HepG2 (cell line): Measurements from ENCODE around the gene PCDHGA5. TPM values are rescaled to one million over a fixed set of nuclear protein-coding genes. Genes with fewer than 3 reads are reported as not detected.
A peak's percentile ranks its signal among the peaks of the same experiment; 100 is the strongest.

Source experiments
- ATAC-seq: fragments of 200-7000 bp; cut with Tn5 transposase; 3 replicates; pipeline ENCODE4 v1.9.1; 2020; ENCODE audit warnings: mild to moderate bottlenecking, moderate library complexity
- BruUV-seq: library from RNA; stranded (reverse); fragments of 400-500 nt; replicated peaks from 2 replicates; lab custom pipeline; 2021; lab: Mats Ljungman, UMichigan
- CTCF ChIA-PET: fragments of 300-600 bp; formaldehyde crosslinking; extraction: SDS; loops from one replicate; lab custom pipeline; 2021; ENCODE audit warnings: low total read pairs, inconsistent platforms, low intra/inter-chr PET ratio; lab: Yijun Ruan, JAX
- POLR2A ChIA-PET: fragments of 350-600 bp; sonication (Branson Sonifier 250); formaldehyde crosslinking; loops from one replicate; lab custom pipeline; 2020; ENCODE audit warnings: antibody characterized with exemption, inconsistent platforms; lab: Yijun Ruan, JAX
- DNase-seq: peaks from one replicate; pipeline ENCODE4 v3.0.0-alpha.2; 2015; ENCODE audit warnings: low spot score
- FAIRE-seq: peaks from 3 replicates; lab custom pipeline; 2011; peaks lifted over from hg19 to GRCh38; lab: Jason Lieb, UNC
- H2AFZ ChIP-seq: one replicate; pipeline ENCODE4 v1.6.1; 2011; ENCODE audit warnings: low read length, inconsistent platforms
- H3K27ac ChIP-seq: fragments of 300-600 bp; 3 replicates; pipeline ENCODE4 v1.8.0; 2011; ENCODE audit warnings: mixed run types, mild to moderate bottlenecking, mixed read lengths, low read length, inconsistent platforms; ENCODE audit not compliant: insufficient read depth; ENCODE audit errors: extremely low read length
- H3K27me3 ChIP-seq, 2 experiments: fragments of 200-600 bp in 1 of 2; 2 replicates in 1 of 2; 3 replicates in 1 of 2; pipeline versions ENCODE4 v1.6.0 to v1.8.0; 2011; ENCODE audit warnings: low read length in 2 of 2, mild to moderate bottlenecking in 2 of 2, moderate library complexity in 2 of 2, inconsistent platforms in 1 of 2; ENCODE audit not compliant: insufficient read depth in 2 of 2, control insufficient read depth in 1 of 2
- H3K36me3 ChIP-seq, 2 experiments: fragments of 200-600 bp in 1 of 2; replicated peaks in 1 of 2; 2 replicates in 1 of 2; 3 replicates in 1 of 2; pipeline versions ENCODE4 v1.5.1 to v1.8.0; 2011; ENCODE audit warnings: low read length in 2 of 2, inconsistent platforms in 1 of 2; ENCODE audit not compliant: insufficient read depth in 2 of 2, control insufficient read depth in 1 of 2
- H3K4me1 ChIP-seq: 2 replicates; pipeline ENCODE4 v1.5.1; 2012; ENCODE audit warnings: low read length, inconsistent platforms; ENCODE audit not compliant: insufficient read depth
- H3K4me2 ChIP-seq: 2 replicates; pipeline ENCODE4 v1.6.0; 2011; ENCODE audit warnings: low read depth, low read length, inconsistent platforms
- H3K4me3 ChIP-seq, 3 experiments: fragments of 200-600 bp in 1 of 3; sonication (generic), shearing (Covaris generic) in 1 of 3; replicated peaks in 1 of 3; 2 replicates each; pipeline ENCODE4 v1.5.1; 2011 to 2016; ENCODE audit warnings: low read length in 3 of 3, inconsistent platforms in 2 of 3, low read depth in 2 of 3, mild to moderate bottlenecking in 2 of 3, control low read depth in 1 of 3, mixed read lengths in 1 of 3; ENCODE audit not compliant: insufficient read depth in 1 of 3
- H3K79me2 ChIP-seq: one replicate; pipeline ENCODE4 v1.6.1; 2011; ENCODE audit warnings: low read length, inconsistent platforms; ENCODE audit not compliant: insufficient read depth
- H3K9ac ChIP-seq: 2 replicates; pipeline ENCODE4 v1.6.0; 2011; ENCODE audit warnings: mild to moderate bottlenecking, low read depth, low read length, inconsistent platforms; ENCODE audit not compliant: insufficient read depth
- H3K9me3 ChIP-seq: 2 replicates; pipeline ENCODE4 v1.5.1; 2012; ENCODE audit warnings: mild to moderate bottlenecking, low read length
- H4K20me1 ChIP-seq: 2 replicates; pipeline ENCODE4 v1.6.0; 2011; ENCODE audit warnings: inconsistent platforms, mild to moderate bottlenecking, low read length, moderate library complexity; ENCODE audit not compliant: insufficient read depth
- AKAP8 ChIP-seq: sonication (generic); formaldehyde crosslinking; IDR thresholded peaks from 2 replicates; pipeline ENCODE4 v1.5.1; 2020; ENCODE audit warnings: mild to moderate bottlenecking, missing genetic modification reagents
- ATAD3A ChIP-seq: sonication (generic); formaldehyde crosslinking; IDR thresholded peaks from 2 replicates; pipeline ENCODE4 v1.4.0; 2020; ENCODE audit warnings: missing genetic modification reagents
- ISL2 ChIP-seq: sonication (generic); formaldehyde crosslinking; IDR thresholded peaks from 2 replicates; pipeline ENCODE4 v1.5.0; 2020; ENCODE audit warnings: missing genetic modification reagents
- SOX6 ChIP-seq, 2 experiments: fragments of 450-650 bp in 1 of 2; sonication (generic) in 1 of 2; formaldehyde crosslinking in 1 of 2; IDR thresholded peaks; 2 replicates each; pipeline versions ENCODE4 v1.4.0 to v1.6.1; 2017 to 2020; ENCODE audit warnings: antibody characterized with exemption in 1 of 2, mild to moderate bottlenecking in 1 of 2, missing genetic modification reagents in 1 of 2
- SPEN ChIP-seq: sonication (generic); formaldehyde crosslinking; IDR thresholded peaks from 2 replicates; pipeline ENCODE4 v1.5.1; 2020; ENCODE audit warnings: low read depth, mild to moderate bottlenecking, missing genetic modification reagents
- STAG1 ChIP-seq: sonication (generic); formaldehyde crosslinking; IDR thresholded peaks from 2 replicates; pipeline ENCODE4 v1.4.0; 2020; ENCODE audit warnings: missing genetic modification reagents
- YEATS2 ChIP-seq: sonication (generic); formaldehyde crosslinking; IDR thresholded peaks from 2 replicates; pipeline ENCODE4 v1.4.0; 2020; ENCODE audit warnings: missing genetic modification reagents, borderline replicate concordance
- ZFP41 ChIP-seq: sonication (generic); formaldehyde crosslinking; IDR thresholded peaks from 2 replicates; pipeline ENCODE4 v1.4.0; 2020; ENCODE audit warnings: mild to moderate bottlenecking, missing genetic modification reagents, borderline replicate concordance
- ZFY ChIP-seq: sonication (generic); formaldehyde crosslinking; IDR thresholded peaks from 2 replicates; pipeline ENCODE4 v1.4.0; 2020; ENCODE audit warnings: missing genetic modification reagents
- ZNF121 ChIP-seq: sonication (generic); formaldehyde crosslinking; IDR thresholded peaks from 2 replicates; pipeline ENCODE4 v1.5.0; 2020; ENCODE audit warnings: mild to moderate bottlenecking, missing genetic modification reagents
- ZNF260 ChIP-seq: sonication (generic); formaldehyde crosslinking; IDR thresholded peaks from 2 replicates; pipeline ENCODE4 v1.4.0; 2020; ENCODE audit warnings: missing genetic modification reagents, low read depth, mild to moderate bottlenecking, borderline replicate concordance
- ZNF30 ChIP-seq: sonication (generic); formaldehyde crosslinking; IDR thresholded peaks from 2 replicates; pipeline ENCODE4 v1.5.0; 2020; ENCODE audit warnings: mild to moderate bottlenecking, missing genetic modification reagents
- ZNF441 ChIP-seq: sonication (generic); formaldehyde crosslinking; IDR thresholded peaks from 2 replicates; pipeline ENCODE4 v1.7.0; 2021; ENCODE audit warnings: missing genetic modification reagents, borderline replicate concordance
- ZNF572 ChIP-seq: sonication (generic); formaldehyde crosslinking; IDR thresholded peaks from 2 replicates; pipeline ENCODE4 v1.5.1; 2020; ENCODE audit warnings: mild to moderate bottlenecking, missing genetic modification reagents
- WGBS: methylation state at CpG from one replicate; pipeline ENCODE4 v1.1.6; 2017; ENCODE audit warnings: low lambda C conversion rate; 5-methylcytosine and 5-hydroxymethylcytosine counted together
- in situ Hi-C: cut with HindIII; loops from 2 replicates; pipeline ENCODE4 v1.10.0; 2017; ENCODE audit warnings: low pct_unique_long_range_greater_than_20kb; ENCODE audit not compliant: extremely low pct_ligation_motif_present
- intact Hi-C: fragments of 100-400 bp; cut with micrococcal nuclease; formaldehyde crosslinking; loops from one replicate; pipeline ENCODE4 v1.10.0; 2022; ENCODE audit not compliant: unreplicated experiment
- polyA plus RNA-seq, 8 experiments: library from polyadenylated mRNA; depleted of rRNA in 3 of 8; stranded (reverse) in 7 of 8; unstranded in 1 of 8; fragments of >200 nt; fragmentation: Illumina TruSeq in 4 of 8; extraction: Trizol in 4 of 8; gene quantifications; 2 replicates each; pipeline versions ENCODE4 v1.2.1 to v1.2.3, GENCODE V29; 2011 to 2016; ENCODE audit warnings: low read depth in 4 of 8, missing spikeins in 1 of 8, mixed read lengths in 1 of 8; ENCODE audit not compliant: insufficient read depth in 1 of 8
- total RNA-seq, 5 experiments: library from RNA; depleted of rRNA; stranded (reverse); fragments of >200 nt; fragmentation: Illumina TruSeq; extraction: Trizol; gene quantifications; 2 replicates each; pipeline ENCODE4 v1.2.3, GENCODE V29; 2016; ENCODE audit warnings: low read depth in 1 of 5
- TF ChIP-seq, protein P1 (sequence below): IDR thresholded peaks from 2 replicates; pipeline ENCODE4 v1.6.1; 2016; ENCODE audit warnings: missing compliant biosample characterization, missing genetic modification reagents, borderline replicate concordance
- TF ChIP-seq, protein P2 (sequence below): sonication (generic); formaldehyde crosslinking; IDR thresholded peaks from 2 replicates; pipeline ENCODE4 v1.4.0; 2020; ENCODE audit warnings: mild to moderate bottlenecking, missing genetic modification reagents
- TF ChIP-seq, protein P3 (sequence below): IDR thresholded peaks from 2 replicates; pipeline ENCODE4 v1.6.1; 2018; ENCODE audit warnings: missing genetic modification reagents, mild to moderate bottlenecking, missing compliant biosample characterization

PCDHGA5 gene
- total and polyA plus RNA-seq, 2 of the 13 experiments (the other 11 are each of a cell fraction or from before 2014, with no cell fraction given) = 0.27 to 0.32 TPM

DNA sequence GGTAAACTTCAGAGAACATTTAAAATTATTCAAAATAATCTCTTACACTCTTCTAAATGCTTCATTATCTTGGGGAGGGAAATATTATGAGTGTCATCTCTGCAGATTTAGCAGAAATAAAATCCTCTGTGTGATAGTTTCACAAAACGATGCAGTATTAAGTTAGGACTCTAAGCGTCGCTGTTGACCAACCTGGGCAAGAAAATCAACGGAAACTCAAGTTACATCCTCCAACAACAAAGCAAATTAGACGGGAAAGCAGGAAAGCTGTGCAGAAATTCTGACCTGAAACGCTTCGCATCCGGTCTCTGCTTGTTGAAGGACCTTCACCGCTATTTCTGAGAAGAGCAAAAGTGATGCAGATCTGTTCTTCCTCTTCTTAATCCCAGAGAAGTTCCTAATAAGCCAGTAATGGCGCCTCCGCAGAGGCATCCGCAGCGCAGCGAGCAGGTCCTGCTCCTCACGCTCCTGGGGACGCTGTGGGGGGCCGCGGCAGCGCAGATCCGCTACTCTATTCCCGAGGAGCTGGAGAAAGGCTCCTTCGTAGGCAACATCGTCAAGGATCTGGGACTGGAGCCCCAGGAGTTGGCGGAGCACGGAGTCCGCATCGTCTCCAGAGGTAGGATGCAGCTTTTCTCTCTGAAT, 9.8 kb downstream of the PCDHGA5 start, which contains the start of gene PCDHGA6:
PCDHGA6 (plus strand) TSS at position 219 of the 645 bp plus-strand sequence; CDS start at position 412, 193 bp downstream.
- no peaks in the 10 kb centered on the region for H3K79me2 ChIP-seq
- intact Hi-C loops (no loop called here), in situ Hi-C loops (no loop called here)
- H3K9ac ChIP-seq = no peak within 1 kb of the TSS
- H2AFZ ChIP-seq = no peak within 1 kb of the TSS
- DNase-seq (no peak), ATAC-seq (no peak), FAIRE-seq (no peak)
- ChIA-PET CTCF (no interaction called here), POLR2A (no interaction called here)
- BruUV-seq = no TSS peak
- H3K4me2 ChIP-seq = no peak within 1 kb of the TSS
- peaks cover 53% of the 10 kb centered on the region for H3K9me3 ChIP-seq
- H4K20me1 ChIP-seq = no peaks in the 10 kb centered on the region
- H3K4me1 ChIP-seq = no peaks in the 10 kb centered on the region
- 72% methylated on average over 22 of the region's 27 CpGs for WGBS
- TF ChIP-seq ZNF441 (CRISPR knock-in tag) (no peak), ZNF30 (CRISPR knock-in tag) (no peak), STAG1 (CRISPR knock-in tag) (peak; percentile 30; the same call in 1 of the 2 replicates), ATAD3A (CRISPR knock-in tag) (no peak)
- no peaks in the 10 kb centered on the region for H3K36me3 ChIP-seq
- no peak within 1 kb of the TSS for H3K4me3 ChIP-seq
- H3K27me3 ChIP-seq = no peaks in the 10 kb centered on the region
- H3K27ac ChIP-seq = no peak within 1 kb of the TSS

DNA sequence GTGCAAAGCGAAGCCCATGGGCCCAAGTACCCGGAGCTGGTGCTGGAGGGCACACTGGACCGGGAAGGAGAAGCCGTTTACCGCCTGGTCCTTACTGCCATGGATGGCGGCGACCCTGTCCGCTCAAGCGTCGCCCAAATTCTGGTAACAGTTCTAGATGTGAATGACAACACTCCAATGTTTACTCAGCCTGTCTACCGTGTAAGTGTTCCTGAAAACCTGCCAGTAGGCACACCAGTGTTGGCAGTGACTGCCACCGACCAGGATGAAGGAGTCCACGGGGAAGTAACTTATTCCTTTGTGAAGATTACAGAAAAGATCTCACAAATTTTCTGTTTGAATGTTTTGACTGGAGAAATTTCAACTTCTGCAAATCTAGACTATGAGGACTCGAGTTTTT, 10.7 kb downstream of the PCDHGA5 start:
- Histone ChIP-seq H4K20me1 (no peaks in the 10 kb centered on the region), H3K79me2 (no peaks in the 10 kb centered on the region), H3K36me3 (no peaks in the 10 kb centered on the region), H3K9ac (no peak overlapping the region), H3K4me3 (no peak overlapping the region), H3K9me3 (peaks cover 53% of the 10 kb centered on the region), H3K27me3 (no peaks in the 10 kb centered on the region), H2AFZ (no peak overlapping the region), H3K4me2 (no peak overlapping the region), H3K27ac (no peak overlapping the region), H3K4me1 (no peaks in the 10 kb centered on the region)
- CTCF ChIA-PET = no interaction called here
- BruUV-seq = no TSS peak
- intact Hi-C loops = no loop called here
- no peak for ATAC-seq
- WGBS = 32% methylated on average over 4 of the region's 14 CpGs
- in situ Hi-C loops = no loop called here
- no peak for DNase-seq
- POLR2A ChIA-PET = no interaction called here
- no peak for FAIRE-seq
- TF ChIP-seq ISL2 (no peak), ZNF121 (no peak), YEATS2 (no peak), AKAP8 (CRISPR knock-in tag) (no peak), SOX6 (IDR thresholded peaks at IDR 0.05) (no peak), SOX6 (CRISPR knock-in tag; IDR thresholded peaks at IDR 0.05) (no peak), SPEN (CRISPR knock-in tag) (no peak), ZFY (CRISPR knock-in tag) (no peak), ZFP41 (CRISPR knock-in tag) (no peak), ZNF260 (no peak), ZNF572 (no peak)
- TF ChIP-seq, protein P1, sequence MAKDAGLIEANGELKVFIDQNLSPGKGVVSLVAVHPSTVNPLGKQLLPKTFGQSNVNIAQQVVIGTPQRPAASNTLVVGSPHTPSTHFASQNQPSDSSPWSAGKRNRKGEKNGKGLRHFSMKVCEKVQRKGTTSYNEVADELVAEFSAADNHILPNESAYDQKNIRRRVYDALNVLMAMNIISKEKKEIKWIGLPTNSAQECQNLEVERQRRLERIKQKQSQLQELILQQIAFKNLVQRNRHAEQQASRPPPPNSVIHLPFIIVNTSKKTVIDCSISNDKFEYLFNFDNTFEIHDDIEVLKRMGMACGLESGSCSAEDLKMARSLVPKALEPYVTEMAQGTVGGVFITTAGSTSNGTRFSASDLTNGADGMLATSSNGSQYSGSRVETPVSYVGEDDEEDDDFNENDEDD (CRISPR knock-in tag) = no peak
- TF ChIP-seq, protein P2, sequence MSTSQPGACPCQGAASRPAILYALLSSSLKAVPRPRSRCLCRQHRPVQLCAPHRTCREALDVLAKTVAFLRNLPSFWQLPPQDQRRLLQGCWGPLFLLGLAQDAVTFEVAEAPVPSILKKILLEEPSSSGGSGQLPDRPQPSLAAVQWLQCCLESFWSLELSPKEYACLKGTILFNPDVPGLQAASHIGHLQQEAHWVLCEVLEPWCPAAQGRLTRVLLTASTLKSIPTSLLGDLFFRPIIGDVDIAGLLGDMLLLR (CRISPR knock-in tag) = no peak
- TF ChIP-seq, protein P3, sequence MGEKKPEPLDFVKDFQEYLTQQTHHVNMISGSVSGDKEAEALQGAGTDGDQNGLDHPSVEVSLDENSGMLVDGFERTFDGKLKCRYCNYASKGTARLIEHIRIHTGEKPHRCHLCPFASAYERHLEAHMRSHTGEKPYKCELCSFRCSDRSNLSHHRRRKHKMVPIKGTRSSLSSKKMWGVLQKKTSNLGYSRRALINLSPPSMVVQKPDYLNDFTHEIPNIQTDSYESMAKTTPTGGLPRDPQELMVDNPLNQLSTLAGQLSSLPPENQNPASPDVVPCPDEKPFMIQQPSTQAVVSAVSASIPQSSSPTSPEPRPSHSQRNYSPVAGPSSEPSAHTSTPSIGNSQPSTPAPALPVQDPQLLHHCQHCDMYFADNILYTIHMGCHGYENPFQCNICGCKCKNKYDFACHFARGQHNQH (CRISPR knock-in tag) = no peak
